ENCODE data around the gene MYL9.
A peak's percentile ranks its signal among the peaks of the same experiment; 100 is the strongest.
"Not testable (repeated sequence)": the region's sequence is repeated elsewhere in the genome, so short reads cannot be mapped to it uniquely, and the experiment has no call there.

The MYL9 gene

GRCh38 chr20:36541227-36541767, at the start of gene MYL9:
Gene MYL9, plus strand, starts transcription at chr20:36541519. Its CDS starts 3,366 bp downstream, at chr20:36544885.
- DNase-seq (ENCODE audit: low read depth in 1 of 2, low spot score in 1 of 2) = no peak

- DNase-seq (ENCODE audit: low read depth in 1 of 2, low spot score in 1 of 2) = peak in 1 of 2 donors; percentile 22
Measured at GRCh38 chr20:36491901-36492617, 49.3 kb upstream of the MYL9 start.

DNA sequence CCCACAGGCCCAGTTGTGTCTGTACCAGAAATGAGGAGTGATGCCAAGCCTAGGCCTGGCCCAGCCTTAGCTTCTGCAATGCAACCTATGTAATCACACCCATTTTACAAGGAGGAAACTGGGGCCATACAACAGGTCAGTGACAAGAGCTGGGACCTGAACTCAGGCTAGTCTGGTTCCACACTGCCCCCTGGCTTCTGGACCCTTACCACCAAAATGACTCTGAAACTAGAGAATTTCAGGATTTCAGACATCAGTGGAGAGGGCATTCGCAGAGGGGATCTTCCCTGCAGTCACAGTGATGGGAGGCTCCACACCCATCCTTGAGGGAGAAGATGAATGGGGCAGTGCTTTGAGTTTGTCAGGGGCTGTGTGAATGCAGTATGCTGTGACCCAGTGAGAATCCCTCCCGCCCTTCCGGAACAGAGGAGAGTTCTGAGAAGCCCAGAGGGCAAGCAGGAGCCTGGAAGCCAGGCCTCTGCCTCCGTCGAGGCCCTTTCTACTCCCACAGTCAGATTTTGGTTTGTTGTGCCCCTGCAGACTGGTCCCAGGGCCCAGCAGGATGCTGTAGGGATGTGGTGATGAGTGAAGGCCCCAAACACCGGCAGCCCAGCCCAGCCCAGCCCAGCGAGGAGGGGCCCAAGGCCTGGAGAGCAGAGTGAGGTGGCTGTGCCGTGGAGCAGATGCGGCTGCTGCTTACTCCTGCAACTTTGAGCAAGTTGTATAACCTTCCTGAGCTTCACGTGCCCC, 48.1 kb upstream of the MYL9 start:
- DNase-seq (ENCODE audit: low read depth in 1 of 2, low spot score in 1 of 2) = no peak

DNA sequence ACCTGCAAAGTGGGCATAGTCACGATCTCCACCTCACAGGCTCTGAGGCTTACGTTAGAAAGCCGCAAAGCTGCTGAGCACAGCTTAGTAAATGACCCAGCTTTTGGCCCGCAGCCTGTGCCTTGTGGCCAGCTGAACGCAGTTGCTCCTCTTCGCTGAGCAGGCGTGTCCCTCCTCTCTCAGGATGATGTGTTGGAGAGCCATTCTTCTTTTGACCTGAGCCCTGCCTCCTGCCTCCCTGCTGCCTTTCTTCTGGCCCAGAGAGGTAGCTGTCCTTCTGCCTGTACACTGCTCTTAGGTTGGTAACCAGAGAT, 47.6 kb upstream of the MYL9 start:
- no peak for DNase-seq (ENCODE audit: low read depth in 1 of 2, low spot score in 1 of 2)

GRCh38 chr20:36496707-36497669, 44.3 kb upstream of the MYL9 start:
- no peak for DNase-seq (ENCODE audit: low read depth in 1 of 2, low spot score in 1 of 2)

- DNase-seq (ENCODE audit: low read depth in 1 of 2, low spot score in 1 of 2) = no peak
Measured at GRCh38 chr20:36497856-36498255, 43.5 kb upstream of the MYL9 start.

DNA sequence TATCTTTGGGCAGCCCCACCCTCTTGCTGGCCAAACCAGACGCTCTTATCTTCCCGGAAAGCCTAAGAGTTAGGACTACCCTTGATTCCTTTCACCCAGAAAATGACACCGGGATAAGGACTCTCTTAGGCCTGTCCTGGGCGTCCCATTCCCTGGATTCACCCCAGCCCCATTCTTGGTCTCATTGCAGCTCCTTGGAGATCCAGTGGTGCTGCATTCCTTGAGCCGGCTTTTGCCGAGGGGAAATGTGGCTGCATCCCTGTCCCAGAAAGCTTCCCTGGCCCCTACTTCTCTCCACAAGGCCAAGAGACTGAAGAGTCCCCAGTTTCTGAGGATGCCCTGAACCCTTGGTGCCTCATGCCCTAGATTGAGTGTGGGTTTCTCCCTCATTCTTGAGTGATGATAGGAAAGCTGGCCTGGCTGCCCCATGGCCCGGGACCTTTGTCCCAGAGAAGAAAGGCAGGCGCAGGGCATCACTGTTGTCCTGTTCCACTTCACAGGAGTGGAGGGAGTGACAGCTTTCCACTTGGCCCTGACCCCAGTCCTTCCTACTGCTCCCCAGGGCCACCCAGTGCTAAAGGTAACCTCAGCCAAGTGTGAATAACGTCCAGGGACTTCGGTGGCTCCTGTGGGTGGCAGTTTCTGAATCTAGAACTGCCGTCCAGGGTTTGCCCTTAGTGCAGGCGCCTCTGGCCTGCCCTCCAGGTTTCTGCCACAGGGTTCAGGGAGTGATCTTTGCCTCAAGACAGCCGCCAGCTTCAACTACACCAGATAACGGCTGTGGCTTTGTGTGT, 42.7 kb upstream of the MYL9 start:
- DNase-seq (ENCODE audit: low read depth in 1 of 2, low spot score in 1 of 2) = no peak

DNA sequence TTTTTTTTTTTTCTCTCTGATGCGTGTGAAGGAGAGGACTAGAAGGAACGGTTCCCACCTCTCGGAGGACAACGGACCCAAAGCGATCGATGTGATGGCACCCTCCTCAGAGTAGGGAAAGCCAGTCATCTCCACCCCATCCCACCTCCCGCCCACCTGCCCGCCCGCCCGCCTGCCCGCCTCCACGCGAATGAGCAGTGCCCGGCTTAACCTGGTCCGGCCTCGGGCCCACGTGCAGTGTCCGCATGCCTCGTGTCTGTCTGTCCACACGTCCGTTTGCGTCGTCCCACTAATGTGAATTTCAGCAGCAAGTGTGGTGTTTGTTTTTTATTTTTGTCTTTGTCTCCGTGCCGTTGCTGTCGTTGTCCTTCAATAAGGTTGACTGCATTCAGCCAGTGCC, 42.1 kb upstream of the MYL9 start:
- DNase-seq (ENCODE audit: low read depth in 1 of 2, low spot score in 1 of 2) = no peak

- no peak for DNase-seq (ENCODE audit: low read depth in 1 of 2, low spot score in 1 of 2)
Measured at GRCh38 chr20:36499723-36500501, 41.4 kb upstream of the MYL9 start.

GRCh38 chr20:36501367-36502006, 39.8 kb upstream of the MYL9 start:
- DNase-seq (ENCODE audit: low read depth in 1 of 2, low spot score in 1 of 2) = no peak

- no peak for DNase-seq (ENCODE audit: low read depth in 1 of 2, low spot score in 1 of 2)
Measured at GRCh38 chr20:36504295-36504694, 37.0 kb upstream of the MYL9 start.

- DNase-seq (ENCODE audit: low read depth in 1 of 2, low spot score in 1 of 2) = no peak
Measured at GRCh38 chr20:36506253-36506652, 35.1 kb upstream of the MYL9 start.

DNA sequence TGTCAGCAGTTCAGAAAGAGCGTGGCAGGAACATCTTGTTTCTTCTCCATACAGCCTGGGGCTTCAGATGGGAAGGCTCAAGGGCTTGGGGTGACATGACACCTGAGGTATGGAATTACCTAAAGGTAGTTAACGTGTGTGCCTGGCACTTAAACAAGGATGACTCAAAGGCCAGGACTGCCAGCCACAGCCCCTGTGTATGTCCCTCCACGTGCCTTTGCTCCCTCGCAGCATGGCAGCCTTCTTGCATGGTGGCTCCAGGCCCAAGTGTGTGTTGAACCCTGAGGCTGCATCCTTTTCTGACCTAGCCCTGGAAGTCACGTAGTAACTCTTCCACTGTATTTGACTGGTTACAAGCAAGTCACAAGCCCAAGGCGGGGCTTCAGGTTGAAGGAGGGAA, 33.6 kb upstream of the MYL9 start:
- no peak for DNase-seq (ENCODE audit: low read depth in 1 of 2, low spot score in 1 of 2)

- no peak for DNase-seq (ENCODE audit: low read depth in 1 of 2, low spot score in 1 of 2)
Measured at GRCh38 chr20:36519012-36519719, 22.2 kb upstream of the MYL9 start.

DNA sequence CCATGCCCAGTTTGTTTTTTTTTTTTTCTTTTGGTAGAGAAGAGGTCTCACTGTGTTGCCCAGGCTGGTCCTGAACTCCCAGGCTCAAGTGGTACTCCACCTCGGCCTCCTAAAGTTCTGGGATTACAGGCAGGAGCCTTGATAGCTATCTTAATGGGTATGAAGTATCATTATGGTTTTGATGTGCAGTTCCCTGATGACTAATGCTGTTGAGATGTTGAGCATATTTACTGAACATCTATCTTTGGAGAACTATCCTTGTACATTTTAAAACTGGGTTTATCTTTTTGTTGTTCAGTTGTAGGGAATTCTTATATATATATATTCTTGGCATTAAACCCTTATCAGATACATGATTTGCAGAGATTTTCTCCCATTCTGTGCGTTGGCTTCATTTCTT, 21.4 kb upstream of the MYL9 start:
- no peak for DNase-seq (ENCODE audit: low read depth in 1 of 2, low spot score in 1 of 2)

- DNase-seq (ENCODE audit: low read depth in 1 of 2, low spot score in 1 of 2) = no peak
Measured at GRCh38 chr20:36521526-36521925, 19.8 kb upstream of the MYL9 start.

DNA sequence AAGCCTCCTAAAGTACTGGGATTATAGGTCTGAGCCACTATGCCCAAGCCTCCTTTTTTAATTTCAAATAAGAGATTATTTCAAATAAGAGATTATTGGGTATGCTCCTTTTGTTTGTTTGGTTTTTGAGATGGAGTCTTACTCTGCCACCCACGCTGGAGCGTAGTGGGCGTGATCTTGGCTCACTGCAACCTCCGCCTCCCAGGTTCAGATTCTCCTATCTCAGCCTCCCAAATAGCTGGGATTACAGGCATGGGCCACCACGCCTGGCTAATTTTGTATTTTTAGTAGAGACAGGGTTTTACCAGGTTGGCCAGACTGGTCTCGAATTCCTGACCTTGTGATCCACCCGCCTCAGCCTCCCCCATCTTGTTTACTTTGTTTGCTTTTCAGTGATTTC, 18.9 kb upstream of the MYL9 start:
- not testable (repeated sequence) for DNase-seq (ENCODE audit: low read depth in 1 of 2, low spot score in 1 of 2)

DNA sequence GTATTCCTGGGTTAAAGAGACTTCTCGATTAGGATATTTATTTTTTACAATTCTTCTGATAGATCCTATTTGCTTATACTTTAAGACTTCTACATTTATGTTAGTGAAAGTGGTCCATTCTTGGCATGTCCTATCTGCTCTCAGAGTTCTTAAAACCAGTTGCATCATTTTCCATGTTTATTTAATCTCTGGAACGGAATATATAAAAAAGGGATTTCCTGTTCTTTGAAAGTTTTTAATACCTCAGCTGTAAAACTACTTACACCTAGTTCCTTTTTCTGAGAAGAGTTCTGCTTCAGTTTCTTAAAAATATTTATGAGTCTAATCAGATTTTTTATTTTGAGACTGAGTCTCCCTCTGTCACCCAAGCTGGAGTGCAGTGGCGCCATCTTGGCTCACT, 18.0 kb upstream of the MYL9 start:
- no peak for DNase-seq (ENCODE audit: low read depth in 1 of 2, low spot score in 1 of 2)

Data from stimulated activated CD4-positive, alpha-beta T cell treated with anti-CD3 and anti-CD28 coated beads, Interleukin-15, amount 100 ng/mL, for 1 hour (primary cell).